ENCODE data around the gene HPSE2. TPM values are rescaled to one million over a fixed set of nuclear protein-coding genes. Genes with fewer than 3 reads are reported as not detected.

Gene HPSE2
- total and polyA plus RNA-seq, 2 of the 13 experiments (the other 11 are each of a cell fraction or from before 2014, with no cell fraction given): 0.01 TPM; not detected in 1

GRCh38 chr10:98831391-98831790 lies 404.3 kb downstream of the HPSE2 start:
- POLR2A ChIA-PET: no interaction called here
- CTCF ChIA-PET (ENCODE audit: low intra/inter-chr PET ratio, low total read pairs): no interaction called here
- in situ Hi-C loops (cut with HindIII; ENCODE audit: extremely low pct_ligation_motif_present, low pct_unique_long_range_greater_than_20kb): no loop called here
- H2AFZ ChIP-seq (ENCODE audit: low read length): no peak overlapping the region
- no peaks in the 10 kb centered on the region for H4K20me1 ChIP-seq (ENCODE audit: insufficient read depth, low read length)
- H3K79me2 ChIP-seq (ENCODE audit: insufficient read depth, low read length): no peaks in the 10 kb centered on the region
- H3K9me3 ChIP-seq (ENCODE audit: low read length): no peaks in the 10 kb centered on the region
- DNase-seq (ENCODE audit: low spot score): no peak
- 0% methylated on average over 1 of the region's 1 CpG for whole genome bisulfite sequencing (ENCODE audit: low lambda C conversion rate)
- ATAC-seq: no peak
- no peak for FAIRE-seq
- H3K9ac ChIP-seq (ENCODE audit: insufficient read depth, low read depth, low read length): no peak overlapping the region
- intact Hi-C loops (cut with micrococcal nuclease; ENCODE audit: unreplicated experiment): no loop called here
- no peak overlapping the region for H3K4me3 ChIP-seq (replicated peaks in 1 of 3; ENCODE audit: insufficient read depth in 1 of 3, low read depth in 2 of 3, low read length in 3 of 3)
- no peaks in the 10 kb centered on the region for H3K4me1 ChIP-seq (ENCODE audit: insufficient read depth, low read length)
- BruUV-seq (replicated peaks): no TSS peak
- no peaks in the 10 kb centered on the region for H3K27me3 ChIP-seq (ENCODE audit: control insufficient read depth in 1 of 2, insufficient read depth in 2 of 2, low read length in 2 of 2)
- no peaks in the 10 kb centered on the region for H3K36me3 ChIP-seq (replicated peaks in 1 of 2; ENCODE audit: control insufficient read depth in 1 of 2, insufficient read depth in 2 of 2, low read length in 2 of 2)
- no peak overlapping the region for H3K27ac ChIP-seq (ENCODE audit: extremely low read length, insufficient read depth, low read length)
- H3K4me2 ChIP-seq (ENCODE audit: low read depth, low read length): no peak overlapping the region
- TF ChIP-seq BORCS8-MEF2B (CRISPR knock-in tag; IDR thresholded peaks at IDR 0.05): no peak
- TF ChIP-seq AGO2 (optimal IDR thresholded peaks at IDR 0.05; ENCODE audit: low read depth, low read length): no peak
- TF ChIP-seq ZNF609 (CRISPR knock-in tag; IDR thresholded peaks at IDR 0.05; ENCODE audit: borderline replicate concordance): no peak
- no peak for TF ChIP-seq ZNF160 (CRISPR knock-in tag; IDR thresholded peaks at IDR 0.05)
- no peak for TF ChIP-seq ZNF468 (CRISPR knock-in tag; IDR thresholded peaks at IDR 0.05)
- no peak for TF ChIP-seq DDIT3 (CRISPR knock-in tag; IDR thresholded peaks at IDR 0.05)
- TF ChIP-seq JARID2 (CRISPR knock-in tag; IDR thresholded peaks at IDR 0.05; ENCODE audit: insufficient replicate concordance): no peak
- no peak for TF ChIP-seq NR3C1 (CRISPR knock-in tag; IDR thresholded peaks at IDR 0.05)
- TF ChIP-seq ZNF432 (CRISPR knock-in tag; IDR thresholded peaks at IDR 0.05; ENCODE audit: borderline replicate concordance): no peak
- TF ChIP-seq BCL3 (CRISPR knock-in tag; IDR thresholded peaks at IDR 0.05): no peak
